ENCODE measurements around the gene P2RX7.
A peak's percentile ranks its signal among the peaks of the same experiment; 100 is the strongest.

Gene P2RX7

DNA sequence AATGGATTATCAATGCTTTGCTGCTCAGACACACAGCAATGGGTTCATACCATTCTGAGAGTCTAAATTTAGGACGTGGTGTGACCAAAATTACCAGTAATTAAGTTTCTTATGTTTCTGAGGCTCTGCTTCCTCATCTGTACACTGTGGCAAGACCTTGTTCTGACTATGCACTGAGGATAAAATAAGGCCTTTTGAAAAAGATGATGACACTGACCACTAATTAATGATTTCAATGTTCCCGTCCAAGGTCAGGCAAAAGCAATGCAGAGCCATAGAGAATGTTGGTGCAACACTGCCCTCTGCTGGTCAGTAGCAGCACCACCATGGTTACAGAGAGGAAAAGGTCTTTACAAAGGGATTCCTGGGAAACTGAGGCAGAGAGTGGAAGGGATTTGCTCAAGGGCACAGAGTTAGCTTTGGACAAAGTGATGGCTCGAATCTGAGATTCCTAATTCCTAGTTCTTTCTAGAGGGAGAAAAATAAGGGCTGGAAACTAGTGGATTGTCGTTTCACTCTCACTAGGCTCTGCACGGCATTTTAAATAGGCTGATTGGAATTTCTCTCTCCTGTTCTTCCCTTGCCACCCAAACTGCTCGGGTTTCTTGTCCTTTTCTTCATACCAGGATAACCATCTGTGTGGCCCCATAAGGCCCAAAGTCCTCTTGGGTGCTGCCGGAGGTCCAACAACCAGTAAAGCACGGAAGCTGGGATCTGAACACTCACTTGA, 22.3 kb upstream of the P2RX7 start:
- DNase-seq (ENCODE audit: low spot score) (peak; percentile 62), FAIRE-seq (no peak)

DNA sequence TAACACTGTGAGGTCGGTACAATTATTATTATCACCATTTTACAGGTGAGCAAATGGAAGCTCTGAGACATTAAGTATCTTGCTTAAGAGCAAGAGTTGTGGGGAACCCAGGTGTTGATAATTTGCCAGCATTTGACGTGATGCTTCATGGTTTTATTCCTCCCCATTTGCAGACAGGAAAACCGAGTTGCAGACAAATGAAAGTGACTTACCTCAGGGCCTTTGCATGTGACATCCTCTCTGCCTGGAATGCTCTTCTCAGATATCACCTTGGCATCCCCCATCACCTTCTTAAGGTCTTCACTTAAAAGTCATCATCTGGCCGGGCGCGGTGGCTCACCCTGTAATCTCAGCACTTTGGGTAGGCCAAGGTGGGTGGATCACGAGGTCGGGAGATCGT, 21.0 kb upstream of the P2RX7 start:
- FAIRE-seq = no peak
- DNase-seq (ENCODE audit: low spot score) = no peak

DNA sequence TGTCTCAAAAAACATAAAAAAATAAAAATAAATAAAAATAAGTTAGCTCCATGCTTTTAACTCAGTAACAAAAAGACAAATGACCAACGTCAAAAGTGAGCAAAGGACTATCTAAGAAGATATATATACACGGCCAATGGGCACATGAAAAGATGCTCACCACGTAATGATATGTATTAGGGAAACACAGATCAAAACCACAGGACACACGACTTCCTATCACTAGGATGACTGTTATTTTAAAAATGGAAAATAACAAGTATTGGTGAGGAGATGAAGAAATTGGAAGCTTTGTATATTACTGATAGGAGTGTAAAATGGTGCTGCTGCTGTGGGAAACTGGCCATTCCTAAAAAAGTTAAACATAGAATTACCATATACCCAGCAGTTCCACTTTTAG, 20.2 kb upstream of the P2RX7 start:
- no peak for FAIRE-seq

DNA sequence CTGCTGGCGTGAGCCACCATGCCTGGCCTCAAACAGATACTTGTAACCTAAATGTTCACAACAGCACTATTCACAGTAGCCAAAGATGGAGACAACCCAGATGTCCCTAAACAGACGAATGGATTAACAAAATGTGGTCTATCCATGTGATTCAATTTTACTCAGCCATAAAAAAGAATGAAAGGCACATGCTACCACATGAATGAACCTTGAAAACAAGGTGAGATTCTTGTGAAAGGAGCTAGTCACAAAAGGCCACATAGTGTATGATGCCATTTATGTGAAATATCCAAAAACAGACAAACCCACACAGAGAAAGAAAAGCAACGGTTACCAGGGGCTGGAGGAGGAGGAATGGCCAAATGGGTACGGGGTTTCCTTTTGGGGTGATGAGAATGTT, 19.6 kb upstream of the P2RX7 start:
- FAIRE-seq (no peak), DNase-seq (ENCODE audit: low spot score) (no peak)

More for the DNA sequence above, 20.2 kb upstream of the P2RX7 start:
- no peak for DNase-seq (ENCODE audit: low spot score)

DNA sequence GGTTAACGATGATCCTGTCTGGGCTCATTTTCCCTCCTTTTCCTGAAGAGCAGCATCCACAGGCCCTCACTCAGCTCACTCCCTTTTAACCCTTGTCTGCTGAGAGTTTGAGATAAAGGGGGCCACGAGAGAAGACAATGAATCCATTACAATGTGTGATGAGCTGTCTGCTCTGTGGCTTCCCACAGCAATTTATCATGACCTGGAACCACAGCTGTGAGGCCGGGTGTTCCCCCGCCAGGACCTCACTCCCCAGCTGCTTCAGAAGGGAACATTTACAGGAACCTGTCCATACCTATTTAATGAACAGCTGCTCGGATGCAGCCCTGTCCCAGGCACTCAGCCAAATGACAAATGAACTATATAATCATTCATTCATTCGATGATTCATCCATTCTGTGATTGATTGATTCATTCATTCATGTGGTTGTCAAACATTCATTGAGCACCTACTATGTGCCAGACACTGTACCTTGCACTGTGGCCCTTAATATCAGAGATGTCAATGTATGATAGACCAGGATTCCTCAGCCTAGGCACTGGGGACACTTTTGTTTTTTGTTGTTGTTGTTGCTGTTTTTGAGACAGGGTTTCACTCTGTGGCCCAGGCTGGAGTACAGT, 18.5 kb upstream of the P2RX7 start:
- peak; percentile 70 for DNase-seq (ENCODE audit: low spot score)

DNA sequence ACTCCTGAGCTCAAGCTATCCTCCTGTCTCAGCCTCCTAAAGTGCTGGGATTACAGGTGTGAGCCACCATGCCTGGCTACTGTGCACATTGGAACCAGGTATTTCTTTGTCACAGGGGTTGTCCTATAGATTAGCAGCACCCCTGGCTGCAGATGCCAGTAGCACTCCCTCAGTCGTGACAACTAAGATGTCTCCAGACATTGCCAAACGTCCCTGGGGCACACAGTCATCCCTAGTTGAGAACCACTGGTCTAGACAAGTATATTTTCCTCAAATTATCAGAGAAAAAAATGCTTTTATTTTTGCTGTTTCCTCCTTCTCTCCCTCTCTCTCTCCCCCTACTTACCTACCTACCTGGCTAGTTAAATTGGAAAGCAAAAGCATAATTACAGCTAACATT, 17.9 kb upstream of the P2RX7 start:
- FAIRE-seq (no peak), DNase-seq (ENCODE audit: low spot score) (no peak)

More for the DNA sequence above, 18.5 kb upstream of the P2RX7 start:
- FAIRE-seq = no peak

DNA sequence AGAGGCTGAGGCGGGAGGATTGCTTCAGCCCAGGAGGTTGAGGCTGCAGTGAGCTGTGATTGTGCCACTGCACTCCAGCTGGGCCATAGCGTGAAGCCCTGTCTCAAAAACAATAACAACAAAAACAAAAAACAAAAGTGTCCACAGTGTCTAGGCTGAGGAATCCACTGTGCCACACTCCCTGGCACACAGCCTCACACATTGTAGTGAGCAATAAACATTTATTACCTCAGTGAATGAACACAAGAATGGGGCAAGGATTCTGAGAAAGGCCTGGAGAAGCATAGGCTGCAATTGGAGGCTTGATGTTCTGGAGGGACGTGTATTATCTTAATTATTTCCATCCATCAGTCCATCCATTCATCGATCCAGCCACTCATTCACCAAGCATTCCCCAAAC, 17.1 kb upstream of the P2RX7 start:
- DNase-seq (ENCODE audit: low spot score) (no peak), FAIRE-seq (no peak)

DNA sequence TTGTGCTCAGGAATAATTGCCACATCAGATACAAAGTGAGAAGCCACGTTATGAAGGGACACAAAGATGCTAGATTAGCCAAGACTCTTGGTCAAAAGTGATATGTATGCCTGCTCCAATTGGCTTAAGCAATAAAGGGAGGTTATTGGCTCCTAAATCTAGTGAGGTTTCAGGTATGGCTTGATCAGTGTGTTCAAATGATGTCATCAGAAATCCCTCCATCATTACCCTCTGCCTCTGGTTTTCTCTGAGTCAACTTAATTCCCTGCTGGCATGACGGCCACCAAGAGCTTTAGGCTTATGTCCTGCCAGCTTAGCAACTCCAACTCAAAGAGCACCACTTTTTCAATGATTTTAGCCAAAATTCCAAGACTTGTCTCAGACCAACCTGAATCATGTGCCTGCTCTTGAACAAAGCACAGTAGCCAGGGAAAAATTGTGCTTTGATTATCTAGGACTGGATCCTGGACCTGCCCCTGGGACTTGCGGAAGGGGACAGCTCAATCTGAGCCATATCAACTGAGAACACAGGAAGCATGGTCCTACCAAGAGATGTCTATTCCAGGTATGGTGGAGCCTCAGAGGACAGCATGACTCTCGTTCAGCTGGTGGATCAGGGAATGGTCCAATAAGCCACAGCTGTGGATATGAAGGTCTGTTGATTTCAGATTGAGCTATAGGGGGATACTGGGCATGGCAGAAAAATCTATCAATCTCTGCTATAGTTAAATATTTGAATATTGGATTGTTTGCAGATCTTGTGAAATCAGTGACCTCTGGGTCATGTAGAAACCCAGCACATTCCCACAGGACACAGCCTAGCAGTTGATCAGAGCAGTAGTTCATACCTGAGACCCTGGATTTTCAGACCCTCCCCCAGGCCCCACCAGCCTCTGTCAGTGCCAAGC, 16.1 kb upstream of the P2RX7 start:
- FAIRE-seq = no peak
- no peak for DNase-seq (ENCODE audit: low spot score)

DNA sequence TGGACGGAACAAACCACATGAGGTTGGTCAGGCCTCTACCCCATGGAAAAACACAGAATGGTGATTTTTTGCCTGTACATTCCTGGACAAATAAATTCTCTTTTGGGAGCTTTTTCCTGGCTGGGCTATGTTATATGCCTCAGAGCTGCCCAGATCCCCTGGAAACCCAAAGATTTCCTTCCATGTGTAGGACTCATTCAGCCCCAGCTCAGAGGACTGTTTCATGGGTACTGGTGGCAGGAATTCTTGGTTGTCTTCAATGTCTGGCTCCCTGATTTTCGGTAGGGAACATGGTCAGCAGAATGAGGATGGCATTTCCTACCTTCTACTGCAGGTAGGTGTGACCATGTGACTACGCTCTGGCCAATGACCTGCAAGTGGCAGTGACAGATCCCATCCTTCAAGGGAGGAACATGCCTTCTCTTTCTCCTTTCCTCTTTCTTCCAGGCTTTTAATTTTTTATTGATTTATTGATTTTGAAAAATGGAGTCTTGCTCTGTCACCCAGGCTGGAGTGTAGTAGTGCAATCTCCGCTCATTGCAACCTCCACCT, 15.4 kb upstream of the P2RX7 start:
- DNase-seq (ENCODE audit: low spot score) = no peak
- FAIRE-seq = no peak

DNA sequence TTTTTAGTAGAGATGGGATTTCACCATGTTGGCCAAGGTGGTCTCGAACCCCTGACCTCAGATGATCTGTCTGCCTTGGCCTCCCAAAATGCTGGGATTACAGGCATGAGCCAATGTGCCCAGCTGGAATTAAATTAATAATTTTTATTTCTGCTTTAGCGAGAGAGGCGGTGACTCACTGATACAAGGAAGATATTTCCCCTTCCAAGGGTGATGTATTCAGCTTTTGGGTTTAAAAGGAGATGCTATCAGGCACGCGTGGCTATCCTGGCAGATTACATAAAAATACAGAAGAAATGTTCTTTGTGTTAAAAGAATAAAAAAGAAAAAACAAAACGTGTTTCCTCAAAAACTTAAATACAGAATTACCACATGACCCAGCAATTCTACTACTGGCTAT, 12.4 kb upstream of the P2RX7 start:
- FAIRE-seq = no peak
- no peak for DNase-seq (ENCODE audit: low spot score)

DNA sequence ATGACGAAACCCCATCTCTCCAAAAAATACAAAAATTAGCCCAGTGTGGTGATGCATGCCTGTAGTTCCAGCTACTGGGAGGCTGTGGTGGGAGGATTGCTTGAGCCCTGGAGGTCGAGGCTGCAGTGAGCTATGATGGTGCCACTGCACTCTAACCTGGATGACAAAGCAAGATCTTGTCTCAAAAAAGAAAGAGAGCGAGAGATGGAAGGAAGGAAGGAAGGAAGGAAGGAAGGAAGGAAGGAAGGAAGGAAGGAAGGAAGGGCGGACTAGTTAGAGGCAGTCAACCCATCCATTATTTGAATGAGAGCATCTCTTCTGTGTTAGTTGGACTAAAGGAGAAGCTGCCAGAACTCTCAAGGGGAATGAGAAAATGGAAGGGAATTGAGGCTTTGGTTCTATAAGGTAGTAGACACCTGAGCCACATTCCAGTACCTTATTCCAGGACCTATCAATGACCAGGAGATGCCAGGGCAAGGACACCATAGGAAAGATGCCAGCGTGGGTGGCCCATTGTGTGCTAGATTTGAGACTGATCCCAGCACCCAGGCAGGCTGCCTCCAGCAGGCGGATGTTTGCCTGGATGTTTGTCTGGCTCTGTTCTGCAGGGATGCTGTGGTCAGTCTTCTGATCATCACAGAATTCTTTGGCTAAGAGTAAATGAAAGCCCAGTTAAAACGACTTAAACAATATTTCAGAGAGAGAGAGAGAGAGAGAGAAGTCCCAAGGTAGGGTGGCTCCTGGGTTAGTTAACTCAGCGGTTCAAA, 11.5 kb upstream of the P2RX7 start:
- FAIRE-seq (no peak), DNase-seq (ENCODE audit: low spot score) (no peak)

DNA sequence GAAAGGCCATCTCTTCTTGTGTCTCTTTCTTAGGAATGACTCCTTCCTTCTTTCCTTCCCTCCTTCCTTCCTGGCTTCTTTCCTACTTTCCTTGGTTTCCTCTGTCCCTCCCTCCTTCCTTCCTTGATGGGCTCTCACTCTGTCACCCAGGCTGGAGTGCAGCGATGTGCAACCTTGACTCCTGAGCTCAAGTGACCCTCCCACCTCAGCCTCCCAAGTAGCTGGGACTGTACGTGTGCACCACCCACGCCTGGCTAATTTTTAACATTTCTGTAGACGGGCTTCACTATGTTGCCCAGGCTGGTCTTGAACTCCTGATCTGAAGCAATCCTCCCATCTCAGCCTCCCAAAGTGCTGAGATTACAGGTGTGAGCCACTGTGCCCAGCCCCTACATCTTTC, 10.9 kb upstream of the P2RX7 start:
- FAIRE-seq = no peak

DNA sequence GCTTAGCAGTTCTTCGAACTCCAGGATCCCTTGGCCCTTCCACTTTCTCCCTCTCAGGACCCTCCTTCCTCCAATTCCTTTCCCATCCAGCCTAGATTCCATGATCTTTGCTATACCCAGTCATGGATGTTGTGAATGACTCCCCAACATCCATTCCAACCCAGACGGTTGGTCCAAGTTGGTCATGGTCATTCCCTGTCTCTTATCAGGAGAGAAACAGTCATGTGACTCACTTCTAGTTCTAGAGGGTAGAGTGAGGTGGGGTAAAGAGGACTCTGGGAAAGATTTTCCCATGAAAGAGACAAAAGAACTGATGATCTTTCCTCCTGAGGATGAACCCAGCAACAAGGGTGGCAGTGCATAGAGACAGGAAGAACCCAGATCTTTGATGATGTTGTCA, 9.2 kb upstream of the P2RX7 start:
- DNase-seq (ENCODE audit: low spot score) (no peak), FAIRE-seq (no peak)

More for the DNA sequence above, 10.9 kb upstream of the P2RX7 start:
- DNase-seq (ENCODE audit: low spot score) = no peak

DNA sequence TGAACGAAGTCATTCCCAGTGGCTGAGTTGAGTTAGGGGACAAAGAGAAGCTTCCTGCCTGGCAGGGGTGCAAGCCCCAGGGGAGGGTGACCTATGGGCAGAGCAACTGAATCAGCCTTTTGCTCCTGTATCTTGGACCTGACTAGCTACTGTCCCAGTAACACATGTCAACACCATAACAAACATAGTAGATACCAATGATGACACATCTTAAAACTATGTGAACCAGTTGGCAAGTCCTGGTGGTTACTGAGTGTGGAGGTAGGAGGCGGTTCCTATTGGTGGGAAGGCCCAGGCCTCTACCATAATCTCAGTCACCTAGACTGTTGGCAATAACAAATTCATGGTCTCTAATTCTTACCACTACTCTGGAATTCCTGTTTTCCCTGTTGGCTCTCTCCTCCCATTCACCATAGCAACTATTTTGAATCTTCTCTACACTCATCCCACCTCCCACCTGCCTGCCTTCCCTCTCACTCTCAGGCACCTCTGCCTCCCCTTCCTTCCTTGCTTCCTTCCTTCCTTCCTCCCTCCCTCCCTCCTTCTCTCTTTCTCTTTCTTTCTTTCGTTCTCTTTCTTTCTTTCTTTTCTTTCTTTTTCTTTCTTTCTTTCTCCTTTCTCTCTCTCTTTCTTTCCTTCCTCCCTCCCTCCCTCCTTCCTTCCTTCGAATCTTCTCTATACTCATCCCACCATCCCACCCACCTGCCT, 8.1 kb upstream of the P2RX7 start:
- FAIRE-seq (peak; percentile 55), DNase-seq (ENCODE audit: low spot score) (peak; percentile 90)

DNA sequence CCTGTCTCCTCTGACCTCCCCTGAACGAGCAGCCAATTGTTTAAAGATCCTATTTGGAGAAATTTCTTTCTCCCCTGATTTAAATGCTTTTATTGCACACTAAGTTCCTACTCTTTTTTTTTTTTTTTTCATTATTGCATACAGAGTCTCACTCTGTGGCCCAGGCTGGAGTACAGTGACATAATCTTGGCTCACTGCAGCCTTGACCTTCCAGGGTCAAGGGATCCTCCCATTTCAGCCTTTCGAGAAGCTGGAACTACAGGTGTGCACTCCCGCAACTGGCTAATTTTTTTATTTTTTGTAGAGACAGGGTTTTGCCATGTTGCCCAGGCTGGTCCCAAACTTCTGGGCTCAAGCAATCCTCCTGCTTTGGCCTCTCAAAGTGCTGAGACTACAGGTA, 5.2 kb upstream of the P2RX7 start:
- no peak for FAIRE-seq

DNA sequence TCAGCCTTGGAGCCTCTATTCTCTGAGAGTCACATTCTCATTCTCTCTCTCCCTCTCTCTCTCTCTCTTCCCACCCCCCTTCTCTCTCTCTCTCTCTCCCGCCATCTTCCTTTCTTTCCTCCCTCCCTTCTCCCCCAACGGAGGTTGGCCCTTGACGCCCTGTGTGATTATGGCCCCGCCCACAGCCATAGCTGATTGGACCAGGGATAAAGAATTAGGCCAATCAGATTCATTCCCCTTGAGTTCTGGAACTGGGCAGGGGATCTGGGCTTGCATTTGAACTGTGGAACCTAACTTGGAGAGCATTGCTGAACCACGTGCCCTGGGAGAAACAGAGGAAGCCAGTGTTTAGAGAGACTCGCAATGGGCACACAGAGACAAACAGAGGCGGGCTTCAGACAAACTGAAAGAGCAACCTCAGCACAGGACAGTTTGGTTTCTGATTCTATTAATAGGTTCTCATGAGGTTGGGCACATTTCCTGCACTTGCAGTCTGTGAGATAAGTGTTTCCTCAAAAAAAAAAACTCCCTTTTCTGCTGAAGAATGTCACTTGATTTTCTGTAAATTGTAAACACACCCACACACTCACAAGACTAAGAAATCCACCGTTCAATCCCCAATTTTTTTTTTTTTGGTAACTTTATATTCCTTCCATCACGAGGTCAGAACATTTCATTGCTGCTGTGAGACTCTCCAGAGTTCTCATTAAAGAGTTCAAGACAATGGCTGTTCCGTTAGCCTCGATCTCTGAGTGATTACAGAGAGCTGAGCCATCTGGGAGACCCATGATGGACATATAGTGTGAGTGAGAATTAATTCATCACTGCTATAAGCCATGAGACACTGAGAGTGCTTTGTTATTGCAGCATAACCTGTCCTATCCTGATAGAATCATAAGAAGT, 3.5 kb upstream of the P2RX7 start:
- no peak for FAIRE-seq
- peak; percentile 54 for DNase-seq (ENCODE audit: low spot score)

More for the DNA sequence above, 5.2 kb upstream of the P2RX7 start:
- DNase-seq (ENCODE audit: low spot score) = no peak

DNA sequence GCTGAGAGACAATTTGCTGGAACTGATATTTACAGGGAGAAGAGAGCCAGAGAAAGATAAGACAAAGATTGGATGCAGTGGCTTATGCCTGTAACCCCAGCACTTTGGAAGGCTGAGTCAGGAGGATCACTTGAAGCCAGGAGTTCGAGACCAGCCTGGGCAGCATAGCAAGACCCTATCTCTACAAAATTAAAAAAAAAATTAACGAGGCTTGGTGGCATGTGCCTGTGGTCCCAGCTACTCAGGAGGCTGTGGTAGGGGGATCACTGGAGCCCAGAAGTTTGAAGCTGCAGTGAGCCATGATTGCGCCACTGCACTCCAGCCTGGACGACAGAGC, 2.9 kb upstream of the P2RX7 start:
- FAIRE-seq = no peak

DNA sequence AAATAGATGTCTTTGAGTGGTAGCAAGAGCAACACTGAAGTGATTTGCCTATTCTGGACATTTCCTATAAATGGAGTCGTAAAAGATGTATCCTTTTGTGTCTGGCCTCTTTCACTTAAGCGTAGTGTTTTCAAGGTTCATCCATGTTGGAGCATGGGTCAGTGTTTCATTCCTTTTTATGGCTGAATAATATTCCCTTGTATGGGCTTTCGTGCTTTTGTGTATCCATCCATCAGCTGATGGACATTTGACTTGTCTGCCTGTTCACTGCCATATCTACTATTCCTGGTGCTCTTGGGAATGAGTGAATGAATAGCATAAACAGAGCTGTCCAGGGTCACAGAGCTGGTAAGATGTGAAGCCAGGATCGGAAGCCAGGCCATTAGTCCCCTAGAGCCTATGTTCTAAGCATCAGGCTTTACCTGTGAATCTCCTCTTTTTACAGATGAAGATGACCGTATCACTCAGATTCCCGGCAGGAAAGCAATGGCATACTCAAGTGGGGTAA, 1.8 kb upstream of the P2RX7 start:
- FAIRE-seq = no peak

More for the DNA sequence above, 2.9 kb upstream of the P2RX7 start:
- no peak for DNase-seq (ENCODE audit: low spot score)

DNA sequence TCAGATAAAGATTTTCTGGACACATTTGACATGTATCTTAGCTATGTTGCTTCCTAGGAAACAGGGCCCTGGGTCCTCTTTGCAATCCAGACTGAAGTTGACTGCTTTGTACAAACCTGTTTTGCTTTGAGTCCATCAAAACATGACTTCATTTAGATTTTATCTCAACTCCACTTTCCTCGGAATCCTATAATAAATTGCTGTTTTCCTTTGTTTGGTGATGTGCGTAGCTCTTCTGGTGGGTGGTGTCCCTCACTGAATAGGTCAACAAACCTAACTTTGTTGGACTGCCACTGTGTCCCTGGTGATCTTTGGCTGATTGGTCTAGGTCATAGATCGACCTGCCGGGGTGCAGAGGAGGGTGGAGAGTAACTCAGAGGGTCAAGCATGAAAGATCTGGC, 735 bp upstream of the P2RX7 start:
- DNase-seq (ENCODE audit: low spot score) (no peak), FAIRE-seq (no peak)

More for the DNA sequence above, 1.8 kb upstream of the P2RX7 start:
- DNase-seq (ENCODE audit: low spot score) = no peak

Measured in urothelium cell line (cell line).